Measurements from ENCODE around the gene KCNMA1. TPM values are rescaled to one million over a fixed set of nuclear protein-coding genes. Genes with fewer than 3 reads are reported as not detected.

Gene KCNMA1
- total RNA-seq, 2 experiments from 2014 or later = not detected

- Mint-ChIP-seq H3K9me3 (no peaks in the 10 kb centered on the region), H3K36me3 (no peaks in the 10 kb centered on the region), H3K4me1 (ENCODE audit: low read depth) (no peaks in the 10 kb centered on the region), H3K27me3 (no peaks in the 10 kb centered on the region), H3K27ac (no peak overlapping the region), H3K4me3 (no peak overlapping the region)
- ChIA-PET POLR2A (no interaction called here), CTCF (no interaction called here)
- intact Hi-C loops (cut with micrococcal nuclease) = no loop called here
- no peak for DNase-seq
Measured at GRCh38 chr10:77080361-77081027, 557.1 kb downstream of the KCNMA1 start.

GRCh38 chr10:77079592-77080300 lies 557.9 kb downstream of the KCNMA1 start:
- H3K4me3 Mint-ChIP-seq = no peak overlapping the region
- no peaks in the 10 kb centered on the region for H3K4me1 Mint-ChIP-seq (ENCODE audit: low read depth)
- ChIA-PET POLR2A (no interaction called here), CTCF (no interaction called here)
- H3K27me3 Mint-ChIP-seq = no peaks in the 10 kb centered on the region
- intact Hi-C loops (cut with micrococcal nuclease) = no loop called here
- H3K27ac Mint-ChIP-seq = no peak overlapping the region
- DNase-seq = no peak
- H3K36me3 Mint-ChIP-seq = no peaks in the 10 kb centered on the region
- no peaks in the 10 kb centered on the region for H3K9me3 Mint-ChIP-seq

GRCh38 chr10:77077316-77077945 lies 560.2 kb downstream of the KCNMA1 start:
- Mint-ChIP-seq H3K27me3 (no peaks in the 10 kb centered on the region), H3K27ac (no peak overlapping the region), H3K9me3 (no peaks in the 10 kb centered on the region), H3K4me3 (no peak overlapping the region), H3K4me1 (ENCODE audit: low read depth) (no peaks in the 10 kb centered on the region), H3K36me3 (no peaks in the 10 kb centered on the region)
- CTCF ChIA-PET = no interaction called here
- intact Hi-C loops (cut with micrococcal nuclease) = no loop called here
- POLR2A ChIA-PET = no interaction called here
- DNase-seq = no peak

- ChIA-PET POLR2A (no interaction called here), CTCF (no interaction called here)
- Mint-ChIP-seq H3K36me3 (no peaks in the 10 kb centered on the region), H3K4me1 (ENCODE audit: low read depth) (no peaks in the 10 kb centered on the region), H3K27me3 (no peaks in the 10 kb centered on the region), H3K4me3 (no peak overlapping the region), H3K27ac (no peak overlapping the region), H3K9me3 (no peaks in the 10 kb centered on the region)
- DNase-seq = no peak
- intact Hi-C loops (cut with micrococcal nuclease) = no loop called here
Measured at GRCh38 chr10:77075926-77076325, 561.7 kb downstream of the KCNMA1 start.

GRCh38 chr10:77074104-77074624 lies 563.4 kb downstream of the KCNMA1 start:
- no peaks in the 10 kb centered on the region for H3K27me3 Mint-ChIP-seq
- intact Hi-C loops (cut with micrococcal nuclease) = no loop called here
- H3K9me3 Mint-ChIP-seq = no peaks in the 10 kb centered on the region
- DNase-seq = no peak
- H3K4me1 Mint-ChIP-seq (ENCODE audit: low read depth) = no peaks in the 10 kb centered on the region
- CTCF ChIA-PET = no interaction called here
- no peaks in the 10 kb centered on the region for H3K36me3 Mint-ChIP-seq
- POLR2A ChIA-PET = no interaction called here
- no peak overlapping the region for H3K4me3 Mint-ChIP-seq
- no peak overlapping the region for H3K27ac Mint-ChIP-seq

GRCh38 chr10:77073663-77073960 lies 564.0 kb downstream of the KCNMA1 start:
- intact Hi-C loops (cut with micrococcal nuclease) = no loop called here
- no peak for DNase-seq
- no peaks in the 10 kb centered on the region for H3K9me3 Mint-ChIP-seq
- CTCF ChIA-PET = no interaction called here
- H3K27ac Mint-ChIP-seq = no peak overlapping the region
- no peaks in the 10 kb centered on the region for H3K4me1 Mint-ChIP-seq (ENCODE audit: low read depth)
- H3K4me3 Mint-ChIP-seq = no peak overlapping the region
- POLR2A ChIA-PET = no interaction called here
- H3K36me3 Mint-ChIP-seq = no peaks in the 10 kb centered on the region
- H3K27me3 Mint-ChIP-seq = no peaks in the 10 kb centered on the region

- Mint-ChIP-seq H3K9me3 (no peaks in the 10 kb centered on the region), H3K36me3 (no peaks in the 10 kb centered on the region), H3K27ac (no peak overlapping the region), H3K4me1 (ENCODE audit: low read depth) (no peaks in the 10 kb centered on the region), H3K27me3 (no peaks in the 10 kb centered on the region), H3K4me3 (no peak overlapping the region)
- CTCF ChIA-PET = no interaction called here
- intact Hi-C loops (cut with micrococcal nuclease) = no loop called here
- DNase-seq = no peak
- POLR2A ChIA-PET = no interaction called here
Measured at GRCh38 chr10:77072836-77073662, 564.6 kb downstream of the KCNMA1 start.

GRCh38 chr10:77072361-77072835 lies 565.2 kb downstream of the KCNMA1 start:
- intact Hi-C loops (cut with micrococcal nuclease) = no loop called here
- H3K27me3 Mint-ChIP-seq = no peaks in the 10 kb centered on the region
- H3K4me1 Mint-ChIP-seq (ENCODE audit: low read depth) = no peaks in the 10 kb centered on the region
- no peaks in the 10 kb centered on the region for H3K36me3 Mint-ChIP-seq
- ChIA-PET CTCF (no interaction called here), POLR2A (no interaction called here)
- no peak overlapping the region for H3K27ac Mint-ChIP-seq
- DNase-seq = no peak
- H3K4me3 Mint-ChIP-seq = no peak overlapping the region
- no peaks in the 10 kb centered on the region for H3K9me3 Mint-ChIP-seq

- no peaks in the 10 kb centered on the region for H3K36me3 Mint-ChIP-seq
- H3K4me1 Mint-ChIP-seq (ENCODE audit: low read depth) = no peaks in the 10 kb centered on the region
- no peak overlapping the region for H3K27ac Mint-ChIP-seq
- no peak for DNase-seq
- H3K9me3 Mint-ChIP-seq = no peaks in the 10 kb centered on the region
- intact Hi-C loops (cut with micrococcal nuclease) = no loop called here
- H3K4me3 Mint-ChIP-seq = no peak overlapping the region
- no peaks in the 10 kb centered on the region for H3K27me3 Mint-ChIP-seq
- ChIA-PET POLR2A (no interaction called here), CTCF (no interaction called here)
Measured at GRCh38 chr10:77071956-77072355, 565.7 kb downstream of the KCNMA1 start.

GRCh38 chr10:77071001-77071511 lies 566.6 kb downstream of the KCNMA1 start:
- Mint-ChIP-seq H3K27me3 (no peaks in the 10 kb centered on the region), H3K4me3 (no peak overlapping the region), H3K36me3 (no peaks in the 10 kb centered on the region), H3K27ac (no peak overlapping the region), H3K9me3 (no peaks in the 10 kb centered on the region), H3K4me1 (ENCODE audit: low read depth) (no peaks in the 10 kb centered on the region)
- CTCF ChIA-PET = no interaction called here
- intact Hi-C loops (cut with micrococcal nuclease) = no loop called here
- no peak for DNase-seq
- POLR2A ChIA-PET = no interaction called here

GRCh38 chr10:77070346-77070745 lies 567.3 kb downstream of the KCNMA1 start:
- Mint-ChIP-seq H3K27ac (no peak overlapping the region), H3K4me3 (no peak overlapping the region), H3K4me1 (ENCODE audit: low read depth) (no peaks in the 10 kb centered on the region), H3K36me3 (no peaks in the 10 kb centered on the region), H3K27me3 (no peaks in the 10 kb centered on the region), H3K9me3 (no peaks in the 10 kb centered on the region)
- no peak for DNase-seq
- ChIA-PET POLR2A (no interaction called here), CTCF (no interaction called here)
- intact Hi-C loops (cut with micrococcal nuclease) = no loop called here

GRCh38 chr10:77068969-77069368 lies 568.6 kb downstream of the KCNMA1 start:
- H3K4me1 Mint-ChIP-seq (ENCODE audit: low read depth) = no peaks in the 10 kb centered on the region
- H3K27me3 Mint-ChIP-seq = no peaks in the 10 kb centered on the region
- ChIA-PET CTCF (no interaction called here), POLR2A (no interaction called here)
- no peak overlapping the region for H3K4me3 Mint-ChIP-seq
- no peak overlapping the region for H3K27ac Mint-ChIP-seq
- H3K9me3 Mint-ChIP-seq = no peaks in the 10 kb centered on the region
- no peaks in the 10 kb centered on the region for H3K36me3 Mint-ChIP-seq
- no peak for DNase-seq
- intact Hi-C loops (cut with micrococcal nuclease) = no loop called here

Measured in activated CD4-positive, alpha-beta memory T cell treated with anti-CD3 and anti-CD28 coated beads for 36 hours (primary cell).